ENCODE results near the gene B4GALT1. TPM values are rescaled to one million over a fixed set of nuclear protein-coding genes. Genes with fewer than 3 reads are reported as not detected.

The B4GALT1 gene
- total and polyA plus RNA-seq, 2 of the 8 experiments (the other 6 are each of a cell fraction or from before 2014, with no cell fraction given): 12.8 to 18.2 TPM

DNA sequence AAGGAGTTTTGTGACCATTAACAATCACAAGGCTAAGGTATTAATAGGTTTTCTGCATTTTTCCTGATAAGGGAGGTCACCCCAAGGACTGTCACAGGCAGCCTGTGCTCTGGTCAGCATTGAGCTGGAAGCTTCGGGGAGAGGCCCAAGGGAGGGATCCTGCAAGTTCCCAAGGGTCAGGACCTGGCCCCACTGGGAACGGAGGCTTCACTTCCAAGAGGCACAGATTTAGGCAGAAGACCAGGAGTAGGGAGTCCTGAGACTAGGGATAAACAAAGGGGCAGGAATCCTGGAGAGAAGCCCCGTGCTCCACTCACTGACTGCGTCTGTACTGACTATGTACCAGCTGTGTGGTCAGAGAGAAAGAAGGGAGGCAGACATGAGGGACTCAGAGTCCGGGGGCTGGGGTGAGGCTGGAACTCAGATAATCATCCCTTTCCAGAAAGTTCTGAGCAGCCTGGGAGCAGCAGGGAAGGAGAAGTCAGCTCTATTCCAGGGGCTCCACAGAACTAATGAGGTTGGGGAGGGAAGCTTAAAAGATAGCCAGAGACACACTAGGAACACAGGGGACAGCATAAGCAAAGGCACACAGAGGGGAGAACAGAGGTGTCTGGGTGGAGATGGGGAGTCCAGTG lies 37.8 kb downstream of the B4GALT1 start (continued):
- TF ChIP-seq EZH2 (IDR thresholded peaks at IDR 0.05; ENCODE audit: low read depth, low read length, severe bottlenecking): no peak
- no peak for TF ChIP-seq NRF1 (IDR thresholded peaks at IDR 0.05; ENCODE audit: low read depth, low read length)
- TF ChIP-seq SP4 (IDR thresholded peaks at IDR 0.05; ENCODE audit: low read length): no peak
- no peak for TF ChIP-seq SIX5 (IDR thresholded peaks at IDR 0.05; ENCODE audit: low read depth, low read length)
- no peak for TF ChIP-seq TAF1 (IDR thresholded peaks at IDR 0.05; ENCODE audit: low read depth, low read length)
- no peak for TF ChIP-seq BACH1 (IDR thresholded peaks at IDR 0.05; ENCODE audit: low read length)
- no peak for TF ChIP-seq RFX5 (IDR thresholded peaks at IDR 0.05; ENCODE audit: borderline replicate concordance, low read depth, low read length)
- TF ChIP-seq, protein P1, sequence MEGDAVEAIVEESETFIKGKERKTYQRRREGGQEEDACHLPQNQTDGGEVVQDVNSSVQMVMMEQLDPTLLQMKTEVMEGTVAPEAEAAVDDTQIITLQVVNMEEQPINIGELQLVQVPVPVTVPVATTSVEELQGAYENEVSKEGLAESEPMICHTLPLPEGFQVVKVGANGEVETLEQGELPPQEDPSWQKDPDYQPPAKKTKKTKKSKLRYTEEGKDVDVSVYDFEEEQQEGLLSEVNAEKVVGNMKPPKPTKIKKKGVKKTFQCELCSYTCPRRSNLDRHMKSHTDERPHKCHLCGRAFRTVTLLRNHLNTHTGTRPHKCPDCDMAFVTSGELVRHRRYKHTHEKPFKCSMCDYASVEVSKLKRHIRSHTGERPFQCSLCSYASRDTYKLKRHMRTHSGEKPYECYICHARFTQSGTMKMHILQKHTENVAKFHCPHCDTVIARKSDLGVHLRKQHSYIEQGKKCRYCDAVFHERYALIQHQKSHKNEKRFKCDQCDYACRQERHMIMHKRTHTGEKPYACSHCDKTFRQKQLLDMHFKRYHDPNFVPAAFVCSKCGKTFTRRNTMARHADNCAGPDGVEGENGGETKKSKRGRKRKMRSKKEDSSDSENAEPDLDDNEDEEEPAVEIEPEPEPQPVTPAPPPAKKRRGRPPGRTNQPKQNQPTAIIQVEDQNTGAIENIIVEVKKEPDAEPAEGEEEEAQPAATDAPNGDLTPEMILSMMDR (IDR thresholded peaks at IDR 0.05; ENCODE audit: control extremely low read depth in 1 of 3, insufficient read depth in 1 of 3, low read depth in 1 of 3, low read length in 3 of 3): no peak
- no peak for TF ChIP-seq HDAC6 (IDR thresholded peaks at IDR 0.05; ENCODE audit: low read depth, low read length)
